ENCODE measurements around the gene MAGEB6B.
"Not testable (repeated sequence)": the region's sequence is repeated elsewhere in the genome, so short reads cannot be mapped to it uniquely, and the experiment has no call there.

Gene MAGEB6B, protein sequence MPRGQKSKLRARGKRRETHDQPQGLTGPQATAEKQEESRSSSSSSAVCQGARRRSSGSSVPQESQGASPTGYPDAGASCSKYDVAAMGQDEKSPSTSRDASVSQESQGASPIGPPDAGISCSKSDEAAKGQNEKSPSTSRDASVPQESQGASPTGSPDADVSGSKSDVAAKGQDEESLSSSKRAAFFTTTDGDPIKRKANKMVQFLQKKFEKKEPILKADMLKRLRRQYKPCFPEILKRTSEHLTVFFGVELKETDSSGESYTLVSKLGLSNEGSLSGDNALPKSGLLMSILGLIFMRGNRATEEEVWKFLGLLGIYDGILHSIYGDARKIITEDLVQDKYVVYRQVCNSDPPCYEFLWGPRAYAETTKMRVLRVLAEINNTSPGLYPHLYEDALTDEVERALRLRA

GRCh38 chrX:26160301-26160700 lies at the start of gene MAGEB6B:
TSS of gene MAGEB6B (plus strand) at chrX:26160601. CDS start at chrX:26160601, 0 bp downstream.
- no peak for DNase-seq (ENCODE audit: low read depth)

DNA sequence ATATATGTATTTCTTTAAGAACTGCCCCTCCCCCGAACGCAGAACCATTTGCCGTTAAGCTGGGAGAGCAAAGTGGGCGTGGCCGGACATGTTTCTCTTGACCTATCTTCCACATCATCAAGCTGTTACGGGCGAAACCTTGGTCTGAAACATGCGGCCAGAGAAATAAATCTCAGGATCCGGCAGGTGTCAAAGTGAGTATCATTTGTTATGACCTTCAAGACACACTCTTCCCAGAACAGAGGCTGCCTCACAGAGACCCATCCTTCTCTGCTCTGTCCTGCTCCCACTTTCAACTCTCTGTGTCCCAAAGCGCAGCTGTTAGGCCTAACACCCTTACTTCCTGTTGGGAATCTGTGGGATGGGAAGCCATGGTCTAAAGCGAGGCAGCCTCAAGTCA lies 22.1 kb upstream of the MAGEB6B start, which contains the start of gene MAGEB18:
Gene MAGEB18 (plus strand): TSS at position 70 of the 400 bp plus-strand sequence. CDS start 643 bp downstream, outside the sequence.
- DNase-seq (ENCODE audit: low read depth), result no peak

GRCh38 chrX:26146024-26146423 lies 14.4 kb upstream of the MAGEB6B start:
- DNase-seq (ENCODE audit: low read depth), result no peak

- DNase-seq (ENCODE audit: low read depth), result no peak
These were observed 31.8 kb downstream of the MAGEB6B start, which contains the start of gene MAGEB6 for GRCh38 chrX:26192204-26192603. TSS of gene MAGEB6 (plus strand) at chrX:26192440. CDS start at chrX:26193847, 1,407 bp downstream.

- no peak for DNase-seq (ENCODE audit: low read depth)
These were observed 43.2 kb downstream of the MAGEB6B start for GRCh38 chrX:26203561-26203960.

- DNase-seq (ENCODE audit: low read depth), result not testable (repeated sequence)
These were observed 44.3 kb downstream of the MAGEB6B start for GRCh38 chrX:26204717-26205116.

DNA sequence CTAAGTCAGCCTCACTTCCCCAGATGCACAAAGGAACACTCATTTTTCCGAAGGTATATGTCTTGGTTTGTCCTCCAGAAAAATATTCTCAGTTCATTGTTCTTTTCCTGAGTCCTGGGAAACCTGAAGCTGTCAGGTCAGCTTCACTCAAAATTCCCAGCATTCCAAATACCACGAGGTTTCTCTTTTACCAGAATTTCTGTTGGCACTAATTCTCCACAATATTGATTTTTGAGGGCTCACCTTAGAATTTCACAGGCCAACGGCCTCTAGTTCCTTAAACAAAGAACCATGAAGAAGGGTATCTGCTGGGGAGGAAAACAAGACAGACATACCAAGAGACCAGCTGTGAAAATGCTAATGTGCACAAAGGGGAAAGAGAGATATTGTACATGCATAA lies 47.6 kb downstream of the MAGEB6B start:
- DNase-seq (ENCODE audit: low read depth), result no peak
